LHCN-M2 (cell line): Measurements from ENCODE around the gene NUTM2F. TPM values are rescaled to one million over a fixed set of nuclear protein-coding genes. Genes with fewer than 3 reads are reported as not detected.
"Not testable (repeated sequence)": the region's sequence is repeated elsewhere in the genome, so short reads cannot be mapped to it uniquely, and the experiment has no call there.

Experiments used
- DNase-seq: peaks from one replicate; pipeline ENCODE4 v3.0.0-alpha.2; 2012; ENCODE audit warnings: low read depth
- total RNA-seq: library from RNA; depleted of rRNA; stranded (reverse); fragments of >200 nt; gene quantifications from 2 replicates; pipeline ENCODE4 v1.2.3, GENCODE V29; 2014

Gene NUTM2F
- total RNA-seq, 1 experiment from 2014 or later: not detected

DNA sequence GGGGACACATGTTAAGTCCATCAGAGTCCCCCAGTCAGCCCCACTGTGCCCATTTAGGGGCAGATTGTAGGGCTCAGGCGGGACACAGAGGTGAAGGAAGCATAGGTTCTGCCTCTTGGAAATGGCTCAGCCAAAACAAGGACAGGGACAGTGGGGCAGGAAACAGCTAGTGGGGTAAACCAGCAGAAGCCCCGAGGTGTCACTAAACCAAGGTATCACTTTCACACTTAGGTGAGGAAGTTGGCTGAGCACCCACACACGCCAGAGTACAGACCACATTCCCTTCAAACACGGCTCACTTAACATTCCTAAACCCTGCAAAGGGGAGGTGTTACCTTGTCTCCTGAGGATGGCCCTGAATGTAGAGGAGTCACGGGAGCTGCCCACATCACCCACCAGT, 12.2 kb downstream of the NUTM2F start:
- DNase-seq: not testable (repeated sequence)

DNA sequence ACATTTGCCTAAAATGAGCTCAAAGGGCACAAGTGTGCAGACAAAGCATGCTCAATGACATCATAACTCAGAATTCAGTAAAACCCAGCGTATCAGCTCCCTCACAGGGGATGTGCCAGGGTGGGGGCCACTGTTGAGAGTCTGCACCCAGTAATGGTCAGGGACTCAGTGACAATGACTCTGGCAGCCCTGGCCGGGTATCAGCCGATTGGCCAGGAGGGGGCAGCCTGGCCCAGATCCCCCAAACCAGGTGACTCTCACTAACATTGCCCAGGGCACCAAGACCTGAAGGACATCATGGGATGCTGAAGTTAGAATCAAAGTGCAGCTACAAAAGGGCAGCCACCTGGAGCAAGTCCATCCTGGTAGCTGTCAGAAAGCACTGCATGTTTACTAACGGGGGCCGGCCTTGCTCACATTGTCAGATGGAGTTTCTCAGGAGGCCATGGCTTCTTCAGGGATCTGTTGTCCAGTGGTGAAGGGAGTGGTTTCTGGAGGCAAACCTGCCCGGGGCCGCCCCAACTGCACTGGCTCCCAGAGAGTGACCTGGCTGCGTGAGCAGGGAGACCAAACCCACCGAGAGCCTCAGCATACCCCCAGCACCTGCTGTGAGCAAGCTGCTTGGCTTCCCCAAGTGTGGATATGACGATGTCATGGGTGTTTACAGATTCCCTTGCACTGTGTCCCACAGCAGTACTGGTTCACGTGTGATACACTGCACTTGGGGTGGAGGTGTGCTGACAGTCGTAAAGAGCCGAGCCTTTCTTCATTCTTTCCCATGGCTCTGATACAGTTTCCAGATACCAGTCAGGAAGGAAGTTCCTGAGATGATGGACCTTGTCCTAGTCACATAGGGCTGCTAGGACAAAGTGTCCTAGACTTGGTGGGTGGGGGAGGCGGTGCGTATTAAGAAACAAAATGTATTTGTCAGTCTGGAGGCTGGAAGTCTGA, 13.1 kb downstream of the NUTM2F start:
- not testable (repeated sequence) for DNase-seq

GRCh38 chr9:94303321-94303720, 25.1 kb downstream of the NUTM2F start:
- DNase-seq: no peak

DNA sequence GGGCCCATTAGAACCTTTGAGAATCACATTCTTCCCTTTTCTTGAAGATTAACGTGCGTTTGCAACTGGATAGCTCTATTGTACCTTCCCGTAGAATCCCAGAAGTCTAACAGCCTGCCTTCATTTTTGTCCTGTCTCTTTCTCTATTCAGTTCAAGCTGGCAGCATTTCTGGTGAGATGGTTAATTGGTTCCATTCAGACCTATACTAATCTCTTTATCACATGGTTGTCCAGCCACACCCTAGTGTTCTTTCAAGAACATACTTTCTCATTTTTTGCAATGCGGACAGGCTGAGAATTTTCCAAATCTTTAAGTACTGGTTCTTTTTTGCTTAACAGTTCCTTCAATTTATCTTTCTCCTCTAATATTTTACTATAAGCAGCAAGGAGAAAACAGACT, 26.0 kb downstream of the NUTM2F start:
- no peak for DNase-seq

- DNase-seq: no peak
Measured at GRCh38 chr9:94301583-94301982, 26.9 kb downstream of the NUTM2F start.

DNA sequence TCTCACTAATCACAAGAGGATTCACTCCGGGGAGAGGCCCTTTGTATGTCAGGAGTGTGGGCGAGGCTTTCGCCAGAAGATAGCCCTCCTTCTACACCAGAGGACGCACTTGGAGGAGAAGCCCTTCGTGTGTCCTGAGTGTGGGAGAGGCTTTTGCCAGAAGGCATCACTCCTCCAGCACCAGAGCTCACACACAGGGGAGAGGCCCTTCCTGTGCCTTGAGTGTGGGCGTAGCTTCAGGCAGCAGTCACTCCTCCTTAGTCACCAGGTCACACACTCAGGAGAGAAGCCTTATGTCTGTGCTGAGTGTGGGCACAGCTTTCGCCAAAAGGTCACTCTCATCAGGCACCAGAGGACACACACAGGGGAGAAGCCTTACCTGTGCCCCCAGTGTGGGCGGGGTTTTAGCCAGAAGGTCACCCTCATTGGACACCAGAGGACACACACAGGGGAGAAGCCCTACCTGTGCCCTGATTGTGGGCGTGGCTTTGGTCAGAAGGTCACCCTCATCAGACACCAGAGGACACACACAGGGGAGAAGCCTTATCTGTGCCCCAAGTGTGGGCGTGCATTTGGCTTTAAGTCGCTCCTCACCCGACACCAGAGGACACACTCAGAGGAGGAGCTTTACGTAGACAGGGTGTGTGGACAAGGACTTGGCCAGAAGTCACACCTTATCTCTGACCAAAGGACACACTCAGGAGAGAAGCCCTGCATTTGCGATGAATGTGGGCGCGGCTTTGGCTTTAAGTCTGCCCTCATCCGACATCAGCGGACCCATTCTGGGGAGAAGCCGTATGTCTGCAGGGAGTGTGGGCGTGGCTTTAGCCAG, 27.8 kb downstream of the NUTM2F start:
- DNase-seq: no peak

GRCh38 chr9:94298949-94299599, 29.4 kb downstream of the NUTM2F start:
- DNase-seq: no peak

GRCh38 chr9:94289691-94290090, 38.8 kb downstream of the NUTM2F start:
- peak; percentile 16 for DNase-seq

DNA sequence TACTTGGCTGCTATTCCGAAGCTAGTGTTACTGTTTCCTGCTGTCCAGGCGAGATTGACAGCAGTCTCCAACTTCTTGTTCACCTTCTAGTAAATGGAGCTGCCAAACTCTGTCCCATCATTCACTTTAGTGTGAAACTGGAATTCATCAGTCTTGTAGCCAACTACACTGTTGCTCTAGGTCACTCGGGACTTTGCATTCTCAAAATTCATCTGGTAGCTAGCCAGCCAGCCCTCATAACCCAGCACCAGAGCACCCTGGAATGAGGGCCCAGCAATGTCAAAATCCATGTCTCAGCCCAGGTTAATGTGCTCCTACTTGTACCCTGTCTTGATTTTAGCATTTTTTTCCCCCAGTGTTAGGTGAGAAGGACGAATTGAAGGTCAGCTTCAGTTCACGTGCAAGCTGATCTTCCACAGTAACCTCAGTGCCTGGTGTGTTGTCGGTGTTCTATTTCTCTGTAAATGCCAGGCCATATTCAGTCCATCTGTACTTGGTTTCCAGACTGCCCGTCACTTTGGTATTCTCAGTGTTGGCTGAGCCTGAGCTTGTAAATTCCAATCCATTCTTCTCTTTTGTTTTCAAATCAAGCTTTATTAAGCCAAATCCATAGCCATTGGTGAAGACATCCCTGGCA, 40.4 kb downstream of the NUTM2F start:
- DNase-seq: no peak

DNA sequence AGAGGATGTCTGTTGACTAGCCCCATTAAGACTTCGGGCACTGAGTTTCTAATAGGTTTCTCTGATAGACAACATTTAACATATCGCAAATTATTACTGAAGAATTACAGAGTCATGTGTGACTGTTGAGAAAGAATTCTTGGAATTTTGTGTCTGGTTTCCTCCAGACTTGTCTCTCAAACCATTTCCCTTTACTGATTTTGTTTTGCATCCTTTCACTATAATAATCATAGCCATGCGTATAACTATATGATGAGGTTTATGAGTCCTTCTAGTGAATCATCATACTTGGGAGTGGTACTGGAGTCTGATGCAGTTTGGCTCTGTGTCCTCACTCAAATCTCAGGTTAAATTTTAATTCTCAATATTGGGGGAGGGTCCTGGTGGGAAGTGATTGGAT, 42.3 kb downstream of the NUTM2F start:
- DNase-seq: no peak

GRCh38 chr9:94281101-94281500, 47.3 kb downstream of the NUTM2F start:
- DNase-seq: no peak

DNA sequence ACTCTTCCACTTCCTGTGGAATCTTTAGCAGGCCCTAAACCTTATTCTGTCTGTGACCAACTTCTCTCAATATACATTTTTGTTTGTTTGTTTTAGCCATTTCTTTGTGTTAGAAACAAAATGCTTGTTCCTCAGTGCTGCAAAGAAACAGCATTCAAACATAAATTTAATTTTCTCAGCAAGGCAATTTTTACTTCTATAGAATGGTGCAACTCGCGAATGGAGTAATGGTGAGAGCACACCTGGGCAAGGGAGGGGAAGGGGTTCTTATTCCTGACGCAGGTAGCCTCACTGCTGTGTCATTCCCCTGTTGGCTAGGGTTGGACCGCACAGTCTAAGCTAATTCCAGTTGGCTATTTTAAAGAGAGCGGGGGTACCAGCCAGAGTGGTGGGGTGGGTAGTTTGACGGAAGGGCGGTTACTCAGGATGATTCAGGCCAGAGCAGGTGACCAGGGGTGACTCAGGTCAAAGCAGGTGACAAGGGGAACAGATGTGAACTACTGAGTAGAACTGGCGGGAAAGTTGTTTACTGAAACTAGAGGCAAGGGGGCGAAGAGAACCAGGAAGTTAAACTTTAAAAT, 47.9 kb downstream of the NUTM2F start:
- no peak for DNase-seq

GRCh38 chr9:94277885-94278536, 50.4 kb downstream of the NUTM2F start:
- peak; percentile 11 for DNase-seq

DNA sequence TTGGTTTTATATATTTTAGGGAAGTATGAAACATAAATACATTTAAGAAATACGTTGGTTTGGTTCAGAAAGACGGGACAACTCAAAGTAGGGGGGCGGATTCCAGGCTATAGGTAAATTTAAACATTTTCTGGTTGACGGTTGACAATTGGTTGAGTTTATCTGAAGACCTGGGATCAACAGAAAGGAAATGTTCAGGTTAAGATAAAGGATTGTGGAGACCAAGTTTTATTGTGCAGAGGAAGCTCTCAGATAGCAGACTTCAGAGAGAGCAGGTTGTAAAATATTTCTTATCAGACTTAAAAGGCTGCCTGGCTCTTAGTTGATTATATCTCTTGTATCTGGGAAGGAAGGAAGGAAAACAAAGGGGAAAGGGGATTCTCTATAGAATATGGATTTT, 51.4 kb downstream of the NUTM2F start:
- not testable (repeated sequence) for DNase-seq

GRCh38 chr9:94270009-94270408, 58.4 kb downstream of the NUTM2F start:
- no peak for DNase-seq

GRCh38 chr9:94269264-94269663, 59.2 kb downstream of the NUTM2F start:
- peak; percentile 20 for DNase-seq
